OCI-LY3 (cell line): Measurements from ENCODE around the gene PIGW.

ENCODE experiments used
- CTCF ChIP-seq: fragments of 200-600, 300-600 bp; sonication (generic); IDR thresholded peaks from 2 replicates; pipeline ENCODE4 v1.5.1; 2014; ENCODE audit warnings: antibody characterized with exemption, low read length, low read depth
- EZH2phosphoT487 ChIP-seq: fragments of 200-600 bp; shearing (Covaris generic); IDR thresholded peaks from 2 replicates; pipeline ENCODE4 v1.6.1; 2018; ENCODE audit warnings: antibody characterized with exemption, mixed run types, low read depth

- no peak for TF ChIP-seq CTCF
- no peak for TF ChIP-seq EZH2phosphoT487
Observed at GRCh38 chr17:36514856-36515255, 19.9 kb upstream of the PIGW start.
